ENCODE measurements around the gene PTPN9. TPM values are rescaled to one million over a fixed set of nuclear protein-coding genes. Genes with fewer than 3 reads are reported as not detected.

PTPN9 gene
- total RNA-seq, 2 experiments from 2014 or later = 12.3 to 12.9 TPM

DNA sequence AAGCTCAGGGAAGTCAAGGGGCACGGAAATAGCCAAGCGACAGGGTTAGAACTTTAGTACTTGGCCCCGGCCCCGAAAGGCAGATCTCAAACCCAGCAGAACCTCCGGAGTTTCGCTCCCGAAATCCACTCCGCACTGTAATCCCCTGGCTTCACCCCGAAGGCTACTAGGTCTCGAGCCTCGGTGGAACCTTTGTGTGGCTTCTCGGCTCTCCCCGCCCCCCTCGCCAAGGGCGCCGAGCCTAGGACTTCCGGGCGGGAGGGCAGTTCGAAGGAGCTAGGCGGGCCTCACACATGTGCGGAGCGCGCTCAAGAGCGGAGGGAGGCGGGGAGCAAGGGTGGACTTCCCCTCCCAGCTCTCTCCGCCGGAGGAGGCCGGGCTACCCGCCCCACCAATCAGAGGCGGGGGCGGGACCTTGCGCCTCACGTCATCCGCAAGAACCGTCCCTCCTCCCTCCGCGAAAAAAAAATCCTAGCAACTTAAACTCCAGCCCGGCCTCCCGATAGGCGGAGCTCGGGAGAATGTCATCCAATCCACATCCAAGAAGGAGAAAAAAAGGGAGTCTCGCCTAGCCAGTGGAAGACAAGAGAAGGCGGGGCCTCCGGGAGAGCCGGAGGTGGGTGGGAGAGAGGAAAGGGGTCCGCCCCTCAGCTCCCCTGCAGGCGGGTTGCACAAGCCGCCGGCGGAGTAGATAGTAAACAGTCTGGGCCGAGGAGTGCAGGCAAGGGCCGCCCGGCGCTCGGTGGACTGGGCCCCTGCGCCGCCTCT, 125.2 kb downstream of the PTPN9 start:
- Mint-ChIP-seq H3K27me3 (no peaks in the 10 kb centered on the region), H3K4me3 (peak overlapping the region; percentile 96), H3K27ac (peak overlapping the region; percentile 100), H3K36me3 (ENCODE audit: low read depth) (peaks cover 6% of the 10 kb centered on the region), H3K4me1 (ENCODE audit: low read depth) (peaks cover 18% of the 10 kb centered on the region), H3K9me3 (no peaks in the 10 kb centered on the region)
- intact Hi-C loops (cut with micrococcal nuclease) = loop anchor here (5.0 kb wide), 2 partner anchors 87 to 188 kb away; partner anchors contain the start of genes IMP3 and MAN2C1
- POLR2A ChIA-PET = interaction anchor here (0.6 to 5.6 kb wide), 23 partner anchors 10 to 913 kb away, joined by 3 to 77 read pairs (median 5); partner anchors contain the start of genes ARID3B, IMP3, MAN2C1 and PPCDC
- CTCF ChIA-PET = interaction anchor here (0.6 to 3.5 kb wide), 7 partner anchors 43 to 194 kb away, joined by 3 to 25 read pairs (median 5); partner anchors contain the start of genes IMP3, MAN2C1, SNUPN and SNX33
- DNase-seq = peak; percentile 98
- TF ChIP-seq, protein P1, sequence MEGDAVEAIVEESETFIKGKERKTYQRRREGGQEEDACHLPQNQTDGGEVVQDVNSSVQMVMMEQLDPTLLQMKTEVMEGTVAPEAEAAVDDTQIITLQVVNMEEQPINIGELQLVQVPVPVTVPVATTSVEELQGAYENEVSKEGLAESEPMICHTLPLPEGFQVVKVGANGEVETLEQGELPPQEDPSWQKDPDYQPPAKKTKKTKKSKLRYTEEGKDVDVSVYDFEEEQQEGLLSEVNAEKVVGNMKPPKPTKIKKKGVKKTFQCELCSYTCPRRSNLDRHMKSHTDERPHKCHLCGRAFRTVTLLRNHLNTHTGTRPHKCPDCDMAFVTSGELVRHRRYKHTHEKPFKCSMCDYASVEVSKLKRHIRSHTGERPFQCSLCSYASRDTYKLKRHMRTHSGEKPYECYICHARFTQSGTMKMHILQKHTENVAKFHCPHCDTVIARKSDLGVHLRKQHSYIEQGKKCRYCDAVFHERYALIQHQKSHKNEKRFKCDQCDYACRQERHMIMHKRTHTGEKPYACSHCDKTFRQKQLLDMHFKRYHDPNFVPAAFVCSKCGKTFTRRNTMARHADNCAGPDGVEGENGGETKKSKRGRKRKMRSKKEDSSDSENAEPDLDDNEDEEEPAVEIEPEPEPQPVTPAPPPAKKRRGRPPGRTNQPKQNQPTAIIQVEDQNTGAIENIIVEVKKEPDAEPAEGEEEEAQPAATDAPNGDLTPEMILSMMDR (IDR thresholded peaks at IDR 0.05) = no peak
- ATAC-seq = peak; percentile 41

DNA sequence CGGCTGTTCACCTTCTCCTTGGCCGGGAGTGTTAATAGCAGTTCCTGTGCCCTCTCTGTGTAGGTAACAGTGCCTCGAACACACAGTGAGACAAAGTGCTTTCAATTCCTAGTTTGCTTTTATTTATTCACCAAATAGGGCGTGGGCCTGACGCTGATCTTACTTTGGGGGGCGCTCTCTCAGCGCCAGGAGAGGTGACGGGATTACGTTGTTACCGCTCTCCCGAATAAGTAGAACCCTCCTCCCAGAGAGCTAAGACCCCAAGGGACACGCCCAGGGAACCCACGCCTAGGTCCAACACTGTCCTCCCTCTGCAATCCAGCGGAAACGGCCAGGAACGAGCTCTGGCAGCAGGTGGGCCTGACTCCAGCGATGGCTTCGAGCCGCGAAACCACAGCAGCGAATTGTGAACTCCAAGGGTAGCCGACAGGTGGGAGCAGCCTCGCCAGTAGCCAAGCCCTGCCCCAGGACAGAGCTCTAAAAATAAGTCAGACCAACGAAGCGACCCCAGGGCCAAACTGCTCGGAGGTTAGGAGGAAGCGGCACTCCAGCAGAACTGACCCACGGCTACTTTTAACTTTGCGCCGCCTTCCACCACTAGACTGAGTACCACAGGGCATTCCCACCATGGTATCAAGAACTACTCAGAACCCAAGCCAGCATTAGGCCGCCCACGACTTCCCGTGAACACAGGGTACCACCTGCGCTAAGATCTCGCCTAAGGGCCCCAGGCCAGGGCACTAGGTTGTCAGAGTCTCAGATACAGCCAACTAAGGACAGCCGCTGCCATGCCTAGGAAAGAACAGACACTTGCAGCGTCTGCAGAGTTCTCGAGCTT, 126.0 kb downstream of the PTPN9 start:
- no peak for ATAC-seq
- CTCF ChIA-PET = interaction anchor here (1.1 to 3.5 kb wide), 5 partner anchors 55 to 194 kb away, joined by 3 to 25 read pairs (median 15); partner anchors contain the start of genes IMP3, MAN2C1 and SNX33
- H3K27me3 Mint-ChIP-seq = no peaks in the 10 kb centered on the region

DNA sequence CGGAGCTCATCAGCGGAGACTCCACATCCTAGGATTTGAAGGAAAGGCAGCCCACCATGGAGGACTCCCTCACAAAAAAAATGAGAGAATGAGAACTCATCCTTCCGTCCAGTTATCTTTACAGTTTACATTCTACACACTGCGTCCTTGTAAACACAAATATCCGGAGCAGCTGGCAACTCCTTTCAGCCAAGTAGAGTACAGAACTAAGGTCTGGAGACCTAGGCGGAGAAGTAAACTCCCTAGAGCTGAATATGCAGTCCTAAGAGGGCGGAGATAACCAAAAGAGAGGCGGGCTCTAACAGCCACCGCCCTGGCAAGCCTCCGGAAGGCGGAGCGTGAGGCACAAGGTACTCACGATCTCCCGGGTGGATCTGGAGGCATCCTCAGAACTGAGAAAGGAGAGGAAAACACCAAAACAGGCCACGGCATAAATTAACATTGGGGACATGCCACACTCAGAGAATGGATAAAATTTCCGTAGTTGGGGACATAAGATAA, 126.7 kb downstream of the PTPN9 start:
- DNase-seq (peak; percentile 89), ATAC-seq (peak; percentile 7)
- peaks cover 27% of the 10 kb centered on the region for H3K4me1 Mint-ChIP-seq (ENCODE audit: low read depth)
- H3K36me3 Mint-ChIP-seq (ENCODE audit: low read depth) = peaks cover 9% of the 10 kb centered on the region
- CTCF ChIA-PET = interaction anchor here (0.9 to 2.9 kb wide), 5 partner anchors 56 to 910 kb away, joined by 3 to 24 read pairs (median 4); partner anchors contain the start of genes IMP3 and MAN2C1
- TF ChIP-seq, protein P1 (IDR thresholded peaks at IDR 0.05) = no peak
- H3K27ac Mint-ChIP-seq = peak overlapping the region; percentile 100
- H3K9me3 Mint-ChIP-seq = no peaks in the 10 kb centered on the region
- peak overlapping the region; percentile 96 for H3K4me3 Mint-ChIP-seq
- intact Hi-C loops (cut with micrococcal nuclease) = loop anchor here (5.0 kb wide), 2 partner anchors 85 to 190 kb away; partner anchors contain the start of genes IMP3 and MAN2C1
- POLR2A ChIA-PET = interaction anchor here (1.0 to 5.6 kb wide), 15 partner anchors 10 to 912 kb away, joined by 3 to 77 read pairs (median 6); partner anchors contain the start of genes ARID3B, IMP3, MAN2C1 and PTPN9
- H3K27me3 Mint-ChIP-seq = no peaks in the 10 kb centered on the region

More for the DNA sequence above, 126.0 kb downstream of the PTPN9 start:
- POLR2A ChIA-PET = interaction anchor here (0.7 to 5.6 kb wide), 16 partner anchors 10 to 912 kb away, joined by 3 to 77 read pairs (median 6); partner anchors contain the start of genes ARID3B, IMP3, MAN2C1 and PTPN9
- DNase-seq = peak; percentile 91
- intact Hi-C loops (cut with micrococcal nuclease) = loop anchor here (5.0 kb wide), 2 partner anchors 86 to 189 kb away; partner anchors contain the start of genes IMP3 and MAN2C1
- peaks cover 6% of the 10 kb centered on the region for H3K36me3 Mint-ChIP-seq (ENCODE audit: low read depth)
- H3K4me1 Mint-ChIP-seq (ENCODE audit: low read depth) = peaks cover 23% of the 10 kb centered on the region
- no peaks in the 10 kb centered on the region for H3K9me3 Mint-ChIP-seq
- TF ChIP-seq, protein P1 (IDR thresholded peaks at IDR 0.05) = peak; percentile 39
- H3K27ac Mint-ChIP-seq = peak overlapping the region; percentile 100
- peak overlapping the region; percentile 96 for H3K4me3 Mint-ChIP-seq

DNA sequence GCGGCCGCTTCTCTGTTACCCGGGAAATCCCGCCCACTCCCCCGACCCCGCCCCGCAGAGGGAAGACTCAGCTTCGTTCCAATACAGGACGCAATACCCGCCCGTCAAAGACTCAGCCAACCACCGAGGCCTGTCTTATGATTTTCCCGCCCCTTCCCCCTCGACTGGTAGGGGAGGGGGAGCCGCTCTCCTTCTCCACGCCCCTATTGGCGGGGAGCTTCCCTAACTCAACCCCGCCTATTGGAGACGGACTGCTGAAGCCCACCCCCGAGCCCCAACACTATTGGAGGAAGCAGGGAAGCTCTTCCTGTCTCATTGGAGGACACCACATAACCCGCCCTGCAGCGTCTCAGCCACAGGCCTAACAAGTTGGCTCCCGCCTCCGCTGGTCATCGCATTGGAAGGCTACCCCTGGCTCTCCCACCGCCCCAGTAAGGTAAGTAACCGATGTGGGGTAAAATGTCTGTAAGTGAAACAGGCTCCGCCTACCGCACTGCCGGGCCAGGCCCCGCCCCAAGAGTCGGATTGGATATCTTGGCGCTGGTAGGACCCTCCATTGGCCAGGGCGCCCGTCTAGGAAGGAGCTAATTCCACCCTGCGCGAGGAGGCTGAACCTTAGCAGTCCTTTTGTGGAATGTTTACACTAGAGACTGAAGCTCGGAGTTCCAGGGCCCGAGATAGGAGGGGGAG, 127.3 kb downstream of the PTPN9 start, which contains the start of gene SIN3A:
Gene SIN3A, minus strand, starts transcription at position 17 of the 690 bp plus-strand sequence. CDS start 21,315 bp downstream, outside the sequence.
- DNase-seq (peak; percentile 100), ATAC-seq (peak; percentile 52)
- peaks cover 33% of the 10 kb centered on the region for H3K4me1 Mint-ChIP-seq (ENCODE audit: low read depth)
- peaks cover 15% of the 10 kb centered on the region for H3K36me3 Mint-ChIP-seq (ENCODE audit: low read depth)
- TF ChIP-seq, protein P1 (IDR thresholded peaks at IDR 0.05) = no peak
- H3K4me3 Mint-ChIP-seq = peak within 1 kb of the TSS; percentile 96
- ChIA-PET POLR2A (interaction anchor here (1.4 to 5.6 kb wide), 9 partner anchors 9 to 195 kb away, joined by 4 to 77 read pairs (median 8); partner anchors contain the start of genes IMP3, MAN2C1, PTPN9 and SNUPN), CTCF (interaction anchor here (0.6 to 2.9 kb wide), 6 partner anchors 84 to 910 kb away, joined by 3 to 24 read pairs (median 4); partner anchors contain the start of genes IMP3 and MAN2C1)
- peak within 1 kb of the TSS; percentile 100 for H3K27ac Mint-ChIP-seq
- H3K9me3 Mint-ChIP-seq = no peaks in the 10 kb centered on the region
- no peaks in the 10 kb centered on the region for H3K27me3 Mint-ChIP-seq
- intact Hi-C loops (cut with micrococcal nuclease) = loop anchor here (5.0 kb wide), 2 partner anchors 85 to 190 kb away; partner anchors contain the start of genes IMP3 and MAN2C1

All from activated CD8-positive, alpha-beta T cell treated with anti-CD3 and anti-CD28 coated beads for 36 hours (primary cell).